ENCODE results near the gene SHQ1. TPM values are rescaled to one million over a fixed set of nuclear protein-coding genes. Genes with fewer than 3 reads are reported as not detected.
"Not testable (repeated sequence)": the region's sequence is repeated elsewhere in the genome, so short reads cannot be mapped to it uniquely, and the experiment has no call there.

Gene SHQ1
- total RNA-seq, 1 experiment from 2014 or later, result 32.5 TPM

- Histone ChIP-seq H3K4me2 (ENCODE audit: insufficient read depth, insufficient read length, low read length) (no peak overlapping the region), H2BK20ac (ENCODE audit: low read depth, low read length, poor library complexity, severe bottlenecking) (no peak overlapping the region), H3K14ac (ENCODE audit: insufficient read depth, low read length) (no peak overlapping the region), H3K27ac (ENCODE audit: insufficient read length, low read depth, low read length) (no peak overlapping the region), H3K79me1 (ENCODE audit: insufficient read depth, low read depth, low read length, poor library complexity, severe bottlenecking) (no peaks in the 10 kb centered on the region), H2AK5ac (ENCODE audit: insufficient read length, low read length) (no peak overlapping the region), H2AFZ (ENCODE audit: low read length) (no peak overlapping the region), H3K4me1 (ENCODE audit: insufficient read depth, low read length) (no peaks in the 10 kb centered on the region; the same call in 1 of the 2 replicates), H3K9ac (ENCODE audit: extremely low read depth, insufficient read length, low read length) (no peak overlapping the region), H4K8ac (replicated peaks; ENCODE audit: insufficient read length, low read depth, low read length) (no peak overlapping the region), H2BK12ac (ENCODE audit: insufficient read length, low read depth, low read length) (no peak overlapping the region), H3K23me2 (ENCODE audit: insufficient read length, low read depth, low read length, poor library complexity, severe bottlenecking) (no peaks in the 10 kb centered on the region), H2BK15ac (ENCODE audit: low read depth, low read length) (no peak overlapping the region), H3K23ac (ENCODE audit: insufficient read length, low read depth, low read length) (no peak overlapping the region), H4K91ac (ENCODE audit: insufficient read length, low read depth, low read length) (no peak overlapping the region), H4K5ac (ENCODE audit: insufficient read length, low read depth, low read length) (no peak overlapping the region), H2BK5ac (ENCODE audit: insufficient read length, low read length) (no peak overlapping the region), H4K20me1 (ENCODE audit: control insufficient read depth, insufficient read depth, insufficient read length) (no peaks in the 10 kb centered on the region), H3K9me3 (ENCODE audit: control insufficient read depth, low read depth, low read length) (peaks cover 7% of the 10 kb centered on the region), H3T11ph (ENCODE audit: low read length) (no peak overlapping the region), H2BK120ac (ENCODE audit: low read depth, low read length, poor library complexity, severe bottlenecking) (no peak overlapping the region), H3K56ac (ENCODE audit: insufficient read length, low read depth, low read length) (no peak overlapping the region), H3K27me3 (ENCODE audit: insufficient read depth, low read length) (no peaks in the 10 kb centered on the region), H3K4ac (ENCODE audit: low read depth, low read length) (no peak overlapping the region), H3K79me2 (ENCODE audit: insufficient read depth, low read length) (no peaks in the 10 kb centered on the region), H3K18ac (ENCODE audit: insufficient read length, low read depth, low read length) (no peak overlapping the region)
- no peak for TF ChIP-seq CTCF (conservative IDR thresholded peaks at IDR 0.05)
- Mint-ChIP-seq H3K27ac (no peak overlapping the region), H3K4me1 (peaks cover 26 to 27% of the 10 kb centered on the region in 2 experiments), H3K27me3 (ENCODE audit: low read depth) (peaks cover under 1% of the 10 kb centered on the region; the same call in 1 of the 2 replicates), H3K36me3 (ENCODE audit: insufficient read depth in 1 of 3, low read depth in 3 of 3) (peaks cover 9 to 31% (median 27%) of the 10 kb centered on the region in 3 experiments), H3K4me3 (no peak overlapping the region), H3K9me3 (peaks cover 28 to 30% of the 10 kb centered on the region in 2 experiments)
- no peak for DNase-seq
These were observed 129.1 kb downstream of the SHQ1 start for GRCh38 chr3:72719137-72719536.

- H3K14ac ChIP-seq (ENCODE audit: insufficient read depth, low read length); H3K27me3 ChIP-seq (ENCODE audit: insufficient read depth, low read length); H3K79me2 ChIP-seq (ENCODE audit: insufficient read depth, low read length); H2BK5ac ChIP-seq (ENCODE audit: insufficient read length, low read length); H2AK5ac ChIP-seq (ENCODE audit: insufficient read length, low read length); H3K4me3 Mint-ChIP-seq; H3K23ac ChIP-seq (ENCODE audit: insufficient read length, low read depth, low read length); H2BK120ac ChIP-seq (ENCODE audit: low read depth, low read length, poor library complexity, severe bottlenecking); H2BK15ac ChIP-seq (ENCODE audit: low read depth, low read length); H2BK20ac ChIP-seq (ENCODE audit: low read depth, low read length, poor library complexity, severe bottlenecking); H3K4me2 ChIP-seq (ENCODE audit: insufficient read depth, insufficient read length, low read length); H4K8ac ChIP-seq (replicated peaks; ENCODE audit: insufficient read length, low read depth, low read length); H3K9me3 ChIP-seq (ENCODE audit: control insufficient read depth, low read depth, low read length); H4K20me1 ChIP-seq (ENCODE audit: control insufficient read depth, insufficient read depth, insufficient read length); H3K9ac ChIP-seq (ENCODE audit: extremely low read depth, insufficient read length, low read length); H3K27me3 Mint-ChIP-seq (ENCODE audit: low read depth); H3K27ac ChIP-seq (ENCODE audit: insufficient read length, low read depth, low read length); H4K5ac ChIP-seq (ENCODE audit: insufficient read length, low read depth, low read length); DNase-seq; H3K4me1 ChIP-seq (ENCODE audit: insufficient read depth, low read length); H2BK12ac ChIP-seq (ENCODE audit: insufficient read length, low read depth, low read length); H3K56ac ChIP-seq (ENCODE audit: insufficient read length, low read depth, low read length); H2AFZ ChIP-seq (ENCODE audit: low read length); H3T11ph ChIP-seq (ENCODE audit: low read length); H3K18ac ChIP-seq (ENCODE audit: insufficient read length, low read depth, low read length); H3K4ac ChIP-seq (ENCODE audit: low read depth, low read length); H3K23me2 ChIP-seq (ENCODE audit: insufficient read length, low read depth, low read length, poor library complexity, severe bottlenecking); H4K91ac ChIP-seq (ENCODE audit: insufficient read length, low read depth, low read length); H3K4me1 Mint-ChIP-seq; H3K79me1 ChIP-seq (ENCODE audit: insufficient read depth, low read depth, low read length, poor library complexity, severe bottlenecking); H3K27ac Mint-ChIP-seq: not testable (repeated sequence)
- no CpG with 5 or more reads among the region's 3 CpGs for WGBS (ENCODE audit: extremely low coverage, insufficient read length, low lambda C conversion rate)
- H3K36me3 Mint-ChIP-seq (ENCODE audit: insufficient read depth in 1 of 3, low read depth in 3 of 3), result peaks cover 9 to 31% (median 27%) of the 10 kb centered on the region in 3 experiments
- H3K9me3 Mint-ChIP-seq, result peaks cover 34 to 41% of the 10 kb centered on the region in 2 experiments
These were observed 134.1 kb downstream of the SHQ1 start for GRCh38 chr3:72714135-72714534.
